K562 (cell line): ENCODE measurements around the gene MAD1L1. TPM values are rescaled to one million over a fixed set of nuclear protein-coding genes. Genes with fewer than 3 reads are reported as not detected.
A peak's percentile ranks its signal among the peaks of the same experiment; 100 is the strongest.

ENCODE experiments used
- ATAC-seq: fragments of 200-7000 bp; cut with Tn5 transposase; 3 replicates; pipeline ENCODE4 v1.9.1; 2020; ENCODE audit warnings: moderate library complexity
- BruUV-seq: library from RNA; stranded (reverse); fragments of 400-500 nt; replicated peaks from 2 replicates; lab custom pipeline; 2021; lab: Mats Ljungman, UMichigan
- CTCF ChIA-PET: fragments of 300-600 bp; formaldehyde crosslinking; extraction: SDS; loops from one replicate; lab custom pipeline; 2021; ENCODE audit warnings: low intra/inter-chr PET ratio; lab: Yijun Ruan, JAX
- POLR2A ChIA-PET: fragments of 300-600, 350-650 bp; sonication (Branson Sonifier 250); formaldehyde crosslinking; extraction: SDS; loops from one replicate; lab custom pipeline; 2021; ENCODE audit warnings: antibody characterized with exemption, inconsistent platforms; lab: Yijun Ruan, JAX
- DNase-seq, 4 experiments: peaks; one replicate each; pipeline versions ENCODE4 v3.0.0 to v3.0.0-alpha.2; 2011 to 2018; ENCODE audit warnings: low spot score in 3 of 4, mixed read lengths in 3 of 4; ENCODE audit errors: extremely low read depth in 1 of 4
- FAIRE-seq: peaks from 2 replicates; lab custom pipeline; 2011; peaks lifted over from hg19 to GRCh38; lab: Jason Lieb, UNC
- H2AFZ ChIP-seq: 2 replicates; pipeline ENCODE4 v1.6.0; 2011; ENCODE audit warnings: low read depth, low read length, control low read depth, inconsistent platforms
- H3K27ac ChIP-seq: fragments of 200-600 bp; 3 replicates; pipeline ENCODE4 v1.8.0; 2011; ENCODE audit warnings: low read depth, mild to moderate bottlenecking, control low read depth, inconsistent platforms, low read length, moderate library complexity, mixed read lengths; ENCODE audit errors: extremely low read depth
- H3K27me3 ChIP-seq, 2 experiments: fragments of 300-600 bp in 1 of 2; 2 replicates in 1 of 2; 3 replicates in 1 of 2; pipeline versions ENCODE4 v1.6.0 to v1.8.0; 2011; ENCODE audit warnings: inconsistent platforms in 2 of 2, low read length in 2 of 2, mild to moderate bottlenecking in 1 of 2, mixed read lengths in 1 of 2, moderate library complexity in 1 of 2; ENCODE audit not compliant: control insufficient read depth in 2 of 2, insufficient read depth in 2 of 2
- H3K36me3 ChIP-seq: fragments of 300-600 bp; 3 replicates; pipeline ENCODE4 v1.8.0; 2011; ENCODE audit warnings: mild to moderate bottlenecking, low read length, inconsistent platforms; ENCODE audit not compliant: control insufficient read depth, insufficient read depth
- H3K4me1 ChIP-seq, 2 experiments: fragments of 200-600 bp in 1 of 2; replicated peaks in 1 of 2; 2 replicates in 1 of 2; 3 replicates in 1 of 2; pipeline versions ENCODE4 v1.5.1 to v1.8.0; 2011; ENCODE audit warnings: inconsistent platforms in 2 of 2, low read length in 2 of 2, mild to moderate bottlenecking in 1 of 2, mixed read lengths in 1 of 2, moderate library complexity in 1 of 2; ENCODE audit not compliant: control insufficient read depth in 2 of 2, insufficient read depth in 2 of 2
- H3K4me2 ChIP-seq: 2 replicates; pipeline ENCODE4 v1.6.1; 2011; ENCODE audit warnings: low read length, control low read depth, inconsistent platforms, mixed read lengths; ENCODE audit not compliant: insufficient read depth
- H3K4me3 ChIP-seq: fragments of 200-600 bp; sonication (generic), shearing (Covaris generic); 2 replicates; pipeline ENCODE4 v1.5.1; 2016; ENCODE audit warnings: control low read depth, inconsistent platforms
- H3K79me2 ChIP-seq: fragments of 200-600 bp; 3 replicates; pipeline ENCODE4 v1.8.0; 2011; ENCODE audit warnings: low read length, inconsistent platforms; ENCODE audit not compliant: control insufficient read depth, insufficient read depth
- H3K9ac ChIP-seq, 2 experiments: 2 replicates each; pipeline versions ENCODE4 v1.6.0 to v1.6.1; 2011; ENCODE audit warnings: low read depth in 2 of 2, low read length in 2 of 2, control low read depth in 1 of 2, inconsistent platforms in 1 of 2, mild to moderate bottlenecking in 1 of 2, mixed read lengths in 1 of 2; ENCODE audit not compliant: insufficient read depth in 1 of 2
- H3K9me1 ChIP-seq: one replicate; pipeline ENCODE4 v1.6.0; 2011; ENCODE audit warnings: inconsistent platforms, mild to moderate bottlenecking, low read length, moderate library complexity; ENCODE audit not compliant: control insufficient read depth, insufficient read depth
- H3K9me3 ChIP-seq: replicated peaks from 2 replicates; pipeline ENCODE4 v1.5.1; 2011; ENCODE audit warnings: low read depth, low read length, inconsistent platforms; ENCODE audit not compliant: control insufficient read depth, insufficient read depth
- H4K20me1 ChIP-seq: replicated peaks from 2 replicates; pipeline ENCODE4 v1.6.1; 2011; ENCODE audit warnings: low read length, inconsistent platforms, mixed read lengths; ENCODE audit not compliant: control insufficient read depth, insufficient read depth
- ARNT ChIP-seq, 2 experiments: fragments of 450-650 bp; IDR thresholded peaks; 2 replicates each; pipeline ENCODE4 v1.6.1; 2016; ENCODE audit warnings: mild to moderate bottlenecking in 1 of 2
- CBX1 ChIP-seq: sonication (generic); IDR thresholded peaks from 2 replicates; pipeline ENCODE4 v1.6.1; 2016; ENCODE audit warnings: antibody characterized with exemption, low read depth, mild to moderate bottlenecking
- CBX3 ChIP-seq, 2 experiments: IDR thresholded peaks; 1 replicate in 1 of 2; 2 replicates in 1 of 2; pipeline ENCODE4 v1.6.1; 2012; ENCODE audit warnings: inconsistent platforms in 2 of 2, low read length in 2 of 2, borderline replicate concordance in 1 of 2, control low read depth in 1 of 2
- CBX5 ChIP-seq: IDR thresholded peaks from 2 replicates; pipeline ENCODE4 v1.6.1; 2014; ENCODE audit warnings: low read depth, borderline replicate concordance
- CTBP1 ChIP-seq: fragments of 450-650 bp; IDR thresholded peaks from 2 replicates; pipeline ENCODE4 v1.6.1; 2016; ENCODE audit warnings: borderline replicate concordance
- DPF2 ChIP-seq: fragments of 450-650 bp; IDR thresholded peaks from 2 replicates; pipeline ENCODE4 v1.6.1; 2016
- EHMT2 ChIP-seq: fragments of 450-650 bp; IDR thresholded peaks from 2 replicates; pipeline ENCODE4 v1.6.1; 2018; ENCODE audit warnings: antibody characterized with exemption
- JUN ChIP-seq, 2 experiments: sonication (generic) in 1 of 2; formaldehyde crosslinking in 1 of 2; IDR thresholded peaks; 2 replicates each; pipeline versions ENCODE4 v1.6.1 to v1.8.0; 2012 to 2022; ENCODE audit warnings: borderline replicate concordance in 2 of 2, mild to moderate bottlenecking in 2 of 2, improper control_type of control experiment in 1 of 2, low read depth in 1 of 2, low read length in 1 of 2, missing genetic modification reagents in 1 of 2
- LEF1 ChIP-seq: fragments of 450-650 bp; IDR thresholded peaks from 2 replicates; pipeline ENCODE4 v1.6.1; 2016; ENCODE audit warnings: mild to moderate bottlenecking
- MAZ ChIP-seq, 2 experiments: fragments of 450-650 bp in 1 of 2; sonication (generic) in 1 of 2; formaldehyde crosslinking; IDR thresholded peaks in 1 of 2; conservative IDR thresholded peaks in 1 of 2; 2 replicates each; pipeline versions ENCODE4 v1.4.0 to v1.5.0; 2020; ENCODE audit warnings: mild to moderate bottlenecking in 1 of 2, missing genetic modification reagents in 1 of 2
- NBN ChIP-seq: fragments of 450-650 bp; IDR thresholded peaks from 2 replicates; pipeline ENCODE4 v1.6.1; 2016; ENCODE audit warnings: low read depth, mild to moderate bottlenecking
- NCOR1 ChIP-seq: fragments of 450-650 bp; IDR thresholded peaks from 2 replicates; pipeline ENCODE4 v1.6.1; 2016; ENCODE audit warnings: mild to moderate bottlenecking, moderate library complexity
- NFIC ChIP-seq: fragments of 450-650 bp; IDR thresholded peaks from 2 replicates; pipeline ENCODE4 v1.6.1; 2017; ENCODE audit warnings: mild to moderate bottlenecking, inconsistent platforms
- NR2C1 ChIP-seq, 2 experiments: fragments of 450-650 bp; IDR thresholded peaks; 2 replicates each; pipeline ENCODE4 v1.6.1; 2017; ENCODE audit warnings: mild to moderate bottlenecking in 2 of 2, antibody characterized with exemption in 1 of 2, inconsistent platforms in 1 of 2, missing compliant biosample characterization in 1 of 2, missing genetic modification characterization in 1 of 2
- PKNOX1 ChIP-seq: fragments of 450-650 bp; IDR thresholded peaks from 2 replicates; pipeline ENCODE4 v1.6.1; 2016
- RBM25 ChIP-seq: fragments of 200-400 bp; formaldehyde crosslinking; IDR thresholded peaks from 2 replicates; pipeline ENCODE4 v1.6.1; 2018; ENCODE audit warnings: low read length, low read depth, moderate library complexity; ENCODE audit not compliant: severe bottlenecking
- TAF9B ChIP-seq: fragments of 450-650 bp; IDR thresholded peaks from 2 replicates; pipeline ENCODE4 v1.6.1; 2018; ENCODE audit warnings: mild to moderate bottlenecking; ENCODE audit not compliant: partially characterized antibody
- TOE1 ChIP-seq, 2 experiments: fragments of 450-650 bp in 1 of 2; sonication (generic) in 1 of 2; formaldehyde crosslinking in 1 of 2; IDR thresholded peaks; 2 replicates each; pipeline versions ENCODE4 v1.7.1 to v1.8.0; 2016 to 2022; ENCODE audit warnings: borderline replicate concordance in 2 of 2, mild to moderate bottlenecking in 2 of 2, antibody characterized with exemption in 1 of 2, inconsistent platforms in 1 of 2, low read depth in 1 of 2, missing genetic modification reagents in 1 of 2, moderate library complexity in 1 of 2
- TRIM24 ChIP-seq, 2 experiments: fragments of 450-650 bp; IDR thresholded peaks; 2 replicates each; pipeline ENCODE4 v1.6.1; 2016
- ZNF280A ChIP-seq: fragments of 450-650 bp; IDR thresholded peaks from 2 replicates; pipeline ENCODE4 v1.6.1; 2018; ENCODE audit warnings: mild to moderate bottlenecking, low read depth; ENCODE audit not compliant: partially characterized antibody
- ZNF668 ChIP-seq: fragments of 250-450 bp; sonication (Bioruptor Pico); IDR thresholded peaks from 2 replicates; pipeline ENCODE4 v1.8.0; 2022; ENCODE audit warnings: mild to moderate bottlenecking, inconsistent platforms
- WGBS: fragments of 100-300 bp; shearing (Covaris generic); methylation state at CpG from one replicate; pipeline ENCODE4 v1.1.6; 2016; ENCODE audit warnings: low coverage, mixed read lengths; ENCODE audit not compliant: insufficient coverage; ENCODE audit errors: missing lambda C conversion rate; 5-methylcytosine and 5-hydroxymethylcytosine counted together
- in situ Hi-C: fragments of 300-500 bp; cut with MboI; formaldehyde crosslinking; loops from 4 replicates; pipeline ENCODE4 v1.15.0; 2018; ENCODE audit warnings: inconsistent platforms, mixed read lengths
- intact Hi-C: fragments of 100-400 bp; cut with micrococcal nuclease; formaldehyde crosslinking; loops from 2 replicates; pipeline ENCODE4 v1.14.2; 2022
- polyA plus RNA-seq, 8 experiments: library from polyadenylated mRNA; depleted of rRNA in 4 of 8; stranded (reverse) in 5 of 8; unstranded in 3 of 8; fragments of >200 nt; fragmentation: Nextera tagmentation in 2 of 8; fragmentation: Illumina TruSeq in 1 of 8; extraction: Ambion mirVana in 2 of 8; extraction: Trizol in 1 of 8; gene quantifications; 2 replicates each; pipeline versions ENCODE4 v1.2.1 to v1.2.3, GENCODE V29; 2011 to 2014; ENCODE audit warnings: inconsistent platforms in 1 of 8, missing spikeins in 1 of 8
- total RNA-seq, 7 experiments: library from RNA; depleted of rRNA in 6 of 7; stranded (reverse); fragments of >200 nt in 6 of 7; fragmentation: Illumina TruSeq in 2 of 7; extraction: Trizol in 2 of 7; gene quantifications; 2 replicates each; pipeline versions ENCODE4 v1.2.1 to v1.2.3, GENCODE V29; 2011 to 2021; ENCODE audit warnings: low replicate concordance in 1 of 7
- TF ChIP-seq, protein P1 (sequence below): fragments of 250-450 bp; sonication (Bioruptor Pico); IDR thresholded peaks from 2 replicates; pipeline ENCODE4 v1.8.0; 2021; ENCODE audit warnings: moderate library complexity, mild to moderate bottlenecking, inconsistent platforms

MAD1L1 gene
- total and polyA plus RNA-seq, 9 of the 15 experiments (the other 6 are each of a cell fraction or from before 2014, with no cell fraction given) = 1.7 to 89.7 (median 18.0) TPM

- Histone ChIP-seq H3K4me3 (no peak overlapping the region), H3K27me3 (no peaks in the 10 kb centered on the region), H3K9me3 (peaks cover 26% of the 10 kb centered on the region), H4K20me1 (no peaks in the 10 kb centered on the region), H3K36me3 (no peaks in the 10 kb centered on the region; the same call in 2 of the 3 replicates), H3K9me1 (no peaks in the 10 kb centered on the region), H3K27ac (no peak overlapping the region), H3K4me2 (no peak overlapping the region), H3K79me2 (peaks cover 17% of the 10 kb centered on the region), H3K9ac (no peak overlapping the region), H2AFZ (no peak overlapping the region), H3K4me1 (peaks cover 20 to 27% of the 10 kb centered on the region in 2 experiments)
- CTCF ChIA-PET = no interaction called here
- FAIRE-seq (peak; percentile 46), DNase-seq (peak in 1 of 4 experiments; percentile 39), ATAC-seq (no peak)
- intact Hi-C loops = no loop called here
- POLR2A ChIA-PET = no interaction called here
- in situ Hi-C loops = no loop called here
- BruUV-seq = no TSS peak
- WGBS = 96% methylated on average over 4 of the region's 4 CpGs
- TF ChIP-seq CBX1 (peak; percentile 96), MAZ (CRISPR knock-in tag; conservative IDR thresholded peaks at IDR 0.05 in 1 of 2, IDR thresholded peaks at IDR 0.05 in 1 of 2) (no peak), TAF9B (no peak), NBN (0 out of 2 replicates have a peak, but pooled peaks have one; percentile 52), CBX3 (IDR thresholded peaks at IDR 0.05; ENCODE audit: borderline replicate concordance in 1 of 2, low read length in 2 of 2) (peak; percentile 81 to 100), ZNF280A (peak; percentile 96), CBX5 (peak; percentile 100), CTBP1 (no peak), PKNOX1 (peak; percentile 23; the same call in 1 of the 2 replicates), NCOR1 (no peak), TOE1 (IDR thresholded peaks at IDR 0.05; ENCODE audit: borderline replicate concordance) (no peak), TOE1 (CRISPR knock-in tag; IDR thresholded peaks at IDR 0.05; ENCODE audit: borderline replicate concordance, low read depth) (no peak), ZNF668 (CRISPR knock-in tag) (0 out of 2 replicates have a peak, but pooled peaks have one; percentile 22), ARNT (IDR thresholded peaks at IDR 0.05) (peak; percentile 53 to 86; a peak in 2 of 4 replicates), NFIC (peak; percentile 55), EHMT2 (0 out of 2 replicates have a peak, but pooled peaks have one; percentile 46), RBM25 (peak; percentile 22), LEF1 (peak; percentile 81), NR2C1 (IDR thresholded peaks at IDR 0.05) (peak; percentile 36; the same call in 1 of the 2 replicates), NR2C1 (tag; IDR thresholded peaks at IDR 0.05) (no peak), TRIM24 (IDR thresholded peaks at IDR 0.05) (peak; percentile 94 to 97), JUN (IDR thresholded peaks at IDR 0.05; ENCODE audit: borderline replicate concordance, low read depth, low read length) (peak; percentile 43; the same call in 1 of the 2 replicates), JUN (CRISPR knock-in tag; IDR thresholded peaks at IDR 0.05; ENCODE audit: borderline replicate concordance) (no peak), DPF2 (peak; percentile 62)
- TF ChIP-seq, protein P1, sequence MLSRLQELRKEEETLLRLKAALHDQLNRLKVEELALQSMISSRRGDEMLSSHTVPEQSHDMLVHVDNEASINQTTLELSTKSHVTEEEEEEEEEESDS (CRISPR knock-in tag) = no peak
Measured at GRCh38 chr7:2025188-2025587, 207.6 kb downstream of the MAD1L1 start.
